ENCODE data around the gene MYO6.

The MYO6 gene

GRCh38 chr6:75947935-75948334 lies 198.9 kb downstream of the MYO6 start:
- DNase-seq (ENCODE audit: low spot score) = no peak

DNA sequence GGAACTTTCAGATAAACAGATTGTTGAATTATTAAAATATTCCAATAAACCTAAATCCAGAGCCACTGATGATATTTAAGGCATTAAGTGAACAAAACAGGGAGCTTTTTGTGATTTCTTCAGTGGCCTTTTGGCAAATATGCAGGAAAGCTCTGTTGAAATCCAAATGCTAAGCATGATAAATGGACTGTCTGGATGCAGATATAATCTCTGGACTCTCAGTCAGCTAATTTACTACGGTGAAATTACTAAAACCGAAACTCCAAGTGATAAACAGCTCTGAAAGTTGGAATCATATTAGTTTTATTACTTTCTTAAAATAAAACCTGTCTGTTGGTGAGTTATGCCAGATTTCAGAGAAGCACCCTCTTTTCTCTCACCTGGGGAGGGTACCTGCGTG lies 203.1 kb downstream of the MYO6 start:
- no peak for DNase-seq (ENCODE audit: low spot score)

- DNase-seq (ENCODE audit: low spot score) = no peak
Measured at GRCh38 chr6:75963569-75963968, 214.5 kb downstream of the MYO6 start.

GRCh38 chr6:75968143-75968542 lies 219.1 kb downstream of the MYO6 start:
- no peak for DNase-seq (ENCODE audit: low spot score)
